H9 (cell line): ENCODE measurements around the gene PROSER1. TPM values are rescaled to one million over a fixed set of nuclear protein-coding genes. Genes with fewer than 3 reads are reported as not detected.

Source experiments
- DNase-seq: peaks from one replicate; pipeline ENCODE4 v3.0.0-alpha.2; 2017
- H2AFZ ChIP-seq: one replicate; pipeline ENCODE4 v1.6.1; 2013; ENCODE audit warnings: mild to moderate bottlenecking, low read length, control low read depth, moderate library complexity
- H2AK5ac ChIP-seq: 2 replicates; pipeline ENCODE4 v1.6.1; 2013; ENCODE audit warnings: low read length, control low read depth, mixed read lengths; ENCODE audit not compliant: insufficient read length
- H2BK120ac ChIP-seq: one replicate; pipeline ENCODE4 v1.6.1; 2013; ENCODE audit warnings: low read depth, mild to moderate bottlenecking, low read length, control low read depth, inconsistent platforms; ENCODE audit not compliant: poor library complexity, severe bottlenecking
- H2BK12ac ChIP-seq: 2 replicates; pipeline ENCODE4 v1.6.1; 2013; ENCODE audit warnings: low read length, control low read depth, mixed read lengths, low read depth; ENCODE audit not compliant: insufficient read length
- H2BK15ac ChIP-seq: 2 replicates; pipeline ENCODE4 v1.6.1; 2013; ENCODE audit warnings: low read depth, low read length, control low read depth
- H2BK20ac ChIP-seq: one replicate; pipeline ENCODE4 v1.6.1; 2013; ENCODE audit warnings: low read depth, mild to moderate bottlenecking, low read length, control low read depth, inconsistent platforms; ENCODE audit not compliant: poor library complexity, severe bottlenecking
- H2BK5ac ChIP-seq: 2 replicates; pipeline ENCODE4 v1.6.1; 2013; ENCODE audit warnings: low read length, control low read depth, mixed read lengths; ENCODE audit not compliant: insufficient read length
- H3K14ac ChIP-seq: 2 replicates; pipeline ENCODE4 v1.6.1; 2013; ENCODE audit warnings: low read length, control low read depth; ENCODE audit not compliant: insufficient read depth
- H3K18ac ChIP-seq: 2 replicates; pipeline ENCODE4 v1.6.1; 2013; ENCODE audit warnings: low read depth, mild to moderate bottlenecking, mixed read lengths, low read length, control low read depth; ENCODE audit not compliant: insufficient read length
- H3K23ac ChIP-seq: 2 replicates; pipeline ENCODE4 v1.6.1; 2013; ENCODE audit warnings: low read length, control low read depth, mixed read lengths, low read depth; ENCODE audit not compliant: insufficient read length
- H3K23me2 ChIP-seq: 2 replicates; pipeline ENCODE4 v1.6.1; 2013; ENCODE audit warnings: low read depth, mild to moderate bottlenecking, mixed read lengths, low read length, control low read depth; ENCODE audit not compliant: insufficient read length, poor library complexity, severe bottlenecking
- H3K27ac ChIP-seq: 2 replicates; pipeline ENCODE4 v1.5.1; 2013; ENCODE audit warnings: low read length, control low read depth, mixed read lengths, low read depth; ENCODE audit not compliant: insufficient read length
- H3K27me3 ChIP-seq: 2 replicates; pipeline ENCODE4 v1.6.1; 2013; ENCODE audit warnings: low read length, control low read depth, inconsistent platforms; ENCODE audit not compliant: insufficient read depth
- H3K4ac ChIP-seq: 2 replicates; pipeline ENCODE4 v1.6.1; 2013; ENCODE audit warnings: low read depth, mild to moderate bottlenecking, control low read depth, inconsistent platforms, low read length, moderate library complexity
- H3K4me1 ChIP-seq: 2 replicates; pipeline ENCODE4 v1.6.1; 2013; ENCODE audit warnings: low read length, control low read depth, inconsistent platforms; ENCODE audit not compliant: insufficient read depth
- H3K4me2 ChIP-seq: 2 replicates; pipeline ENCODE4 v1.6.1; 2013; ENCODE audit warnings: low read length, control low read depth, mixed read lengths; ENCODE audit not compliant: insufficient read length, insufficient read depth
- H3K56ac ChIP-seq: 2 replicates; pipeline ENCODE4 v1.6.1; 2013; ENCODE audit warnings: low read depth, mild to moderate bottlenecking, mixed read lengths, low read length, control low read depth; ENCODE audit not compliant: insufficient read length
- H3K79me1 ChIP-seq: 2 replicates; pipeline ENCODE4 v1.6.1; 2013; ENCODE audit warnings: low read depth, mild to moderate bottlenecking, moderate library complexity, low read length, control low read depth, inconsistent platforms; ENCODE audit not compliant: insufficient read depth, poor library complexity, severe bottlenecking
- H3K79me2 ChIP-seq: 2 replicates; pipeline ENCODE4 v1.6.1; 2013; ENCODE audit warnings: low read length, control low read depth, inconsistent platforms; ENCODE audit not compliant: insufficient read depth
- H3K9ac ChIP-seq: 2 replicates; pipeline ENCODE4 v1.6.1; 2013; ENCODE audit warnings: low read length, control low read depth, mixed read lengths; ENCODE audit not compliant: insufficient read length; ENCODE audit errors: extremely low read depth
- H3K9me3 ChIP-seq: one replicate; pipeline ENCODE4 v1.6.1; 2013; ENCODE audit warnings: low read depth, low read length, inconsistent platforms; ENCODE audit not compliant: control insufficient read depth
- H3T11ph ChIP-seq: one replicate; pipeline ENCODE4 v1.6.1; 2013; ENCODE audit warnings: mild to moderate bottlenecking, low read length, control low read depth, inconsistent platforms
- H4K20me1 ChIP-seq: one replicate; pipeline ENCODE4 v1.6.1; 2013; ENCODE audit not compliant: control insufficient read depth, insufficient read length, insufficient read depth
- H4K5ac ChIP-seq: 2 replicates; pipeline ENCODE4 v1.6.1; 2013; ENCODE audit warnings: low read depth, mild to moderate bottlenecking, mixed read lengths, low read length, control low read depth; ENCODE audit not compliant: insufficient read length
- H4K8ac ChIP-seq: replicated peaks from 2 replicates; pipeline ENCODE4 v1.6.1; 2013; ENCODE audit warnings: low read length, control low read depth, mixed read lengths, low read depth; ENCODE audit not compliant: insufficient read length
- H4K91ac ChIP-seq: 2 replicates; pipeline ENCODE4 v1.6.1; 2013; ENCODE audit warnings: low read depth, mild to moderate bottlenecking, moderate library complexity, mixed read lengths, low read length, control low read depth; ENCODE audit not compliant: insufficient read length
- H3K27ac Mint-ChIP-seq, 3 experiments: 2 replicates in 2 of 3; 3 replicates in 1 of 3; pipeline ENCODE4 v1.8.0; 2020 to 2021; ENCODE audit warnings: mixed read lengths in 3 of 3, mild to moderate bottlenecking in 1 of 3, moderate library complexity in 1 of 3
- H3K27me3 Mint-ChIP-seq: 2 replicates; pipeline ENCODE4 v1.8.0; 2021; ENCODE audit warnings: low read depth, mild to moderate bottlenecking, moderate library complexity, mixed read lengths
- H3K36me3 Mint-ChIP-seq, 3 experiments: 2 replicates in 2 of 3; 3 replicates in 1 of 3; pipeline ENCODE4 v1.8.0; 2020 to 2021; ENCODE audit warnings: low read depth in 3 of 3, mixed read lengths in 3 of 3; ENCODE audit not compliant: insufficient read depth in 1 of 3
- H3K4me1 Mint-ChIP-seq, 2 experiments: 2 replicates each; pipeline ENCODE4 v1.8.0; 2020; ENCODE audit warnings: mixed read lengths in 2 of 2
- H3K4me3 Mint-ChIP-seq, 2 experiments: 2 replicates in 1 of 2; 3 replicates in 1 of 2; pipeline ENCODE4 v1.8.0; 2020 to 2021; ENCODE audit warnings: mild to moderate bottlenecking in 2 of 2, mixed read lengths in 2 of 2, moderate library complexity in 1 of 2
- H3K9me3 Mint-ChIP-seq, 2 experiments: 2 replicates in 1 of 2; 3 replicates in 1 of 2; pipeline ENCODE4 v1.8.0; 2020; ENCODE audit warnings: mild to moderate bottlenecking in 2 of 2, mixed read lengths in 2 of 2, moderate library complexity in 1 of 2
- CTCF ChIP-seq: fragments of 200-600 bp; sonication (generic); conservative IDR thresholded peaks from 3 replicates; pipeline ENCODE4 v1.8.0; 2021; ENCODE audit warnings: antibody characterized with exemption, mild to moderate bottlenecking
- WGBS: extraction: QIAGEN DNeasy Blood & Tissue Kit; methylation state at CpG from one replicate; pipeline ENCODE4 v1.1.7; 2013; ENCODE audit warnings: missing lambda C conversion rate, low lambda C conversion rate, mixed read lengths; ENCODE audit not compliant: insufficient read length; ENCODE audit errors: extremely low coverage; 5-methylcytosine and 5-hydroxymethylcytosine counted together
- total RNA-seq: library from RNA; stranded (reverse); gene quantifications from 2 replicates; pipeline ENCODE4 v1.2.1, GENCODE V29; 2021

PROSER1 gene
- total RNA-seq, 1 experiment from 2014 or later = 84.6 TPM

- no peaks in the 10 kb centered on the region for H3K27me3 Mint-ChIP-seq
- H3K27ac Mint-ChIP-seq = no peak overlapping the region
- H3K9me3 ChIP-seq = no peaks in the 10 kb centered on the region
- no CpG with 5 or more reads among the region's 4 CpGs for WGBS
- H3K27me3 ChIP-seq = no peaks in the 10 kb centered on the region
- H3K4me2 ChIP-seq = no peak overlapping the region
- H2BK5ac ChIP-seq = no peak overlapping the region
- TF ChIP-seq CTCF = no peak
- no peaks in the 10 kb centered on the region for H3K4me1 ChIP-seq
- H4K8ac ChIP-seq = no peak overlapping the region
- no peak overlapping the region for H3K56ac ChIP-seq
- H3K23ac ChIP-seq = no peak overlapping the region
- no peak overlapping the region for H3K14ac ChIP-seq
- H4K91ac ChIP-seq = no peak overlapping the region
- H4K20me1 ChIP-seq = no peaks in the 10 kb centered on the region
- no peak overlapping the region for H4K5ac ChIP-seq
- no peak overlapping the region for H3K9ac ChIP-seq
- H3K79me2 ChIP-seq = no peaks in the 10 kb centered on the region
- H2AFZ ChIP-seq = no peak overlapping the region
- H3K18ac ChIP-seq = no peak overlapping the region
- H3K4ac ChIP-seq = no peak overlapping the region
- H2BK15ac ChIP-seq = no peak overlapping the region
- no peak overlapping the region for H3K4me3 Mint-ChIP-seq
- H3T11ph ChIP-seq = no peak overlapping the region
- no peak overlapping the region for H2AK5ac ChIP-seq
- no peaks in the 10 kb centered on the region for H3K23me2 ChIP-seq
- H3K79me1 ChIP-seq = no peaks in the 10 kb centered on the region
- H3K4me1 Mint-ChIP-seq = peaks cover 0 to 3% of the 10 kb centered on the region in 2 experiments; a peak in 2 of 4 replicates
- H2BK120ac ChIP-seq = no peak overlapping the region
- no peak overlapping the region for H3K27ac ChIP-seq
- no peak overlapping the region for H2BK12ac ChIP-seq
- H3K36me3 Mint-ChIP-seq = peaks cover 2 to 4% (median 3%) of the 10 kb centered on the region in 3 experiments; a peak in 3 of 7 replicates
- H2BK20ac ChIP-seq = no peak overlapping the region
- H3K9me3 Mint-ChIP-seq = peaks cover 2 to 3% of the 10 kb centered on the region in 2 experiments; a peak in 3 of 5 replicates
- no peak for DNase-seq
Observed at GRCh38 chr13:39062004-39062403, 24.1 kb upstream of the PROSER1 start.
